ENCODE measurements around the gene PPFIA1. TPM values are rescaled to one million over a fixed set of nuclear protein-coding genes. Genes with fewer than 3 reads are reported as not detected.

PPFIA1 gene
- total RNA-seq, result 26.8 and 39.7 TPM in 2 replicates

GRCh38 chr11:70270104-70270876, at the start of gene PPFIA1:
Gene PPFIA1, plus strand, starts transcription at chr11:70270690. Its CDS starts 1,483 bp downstream, at chr11:70272173.

DNA sequence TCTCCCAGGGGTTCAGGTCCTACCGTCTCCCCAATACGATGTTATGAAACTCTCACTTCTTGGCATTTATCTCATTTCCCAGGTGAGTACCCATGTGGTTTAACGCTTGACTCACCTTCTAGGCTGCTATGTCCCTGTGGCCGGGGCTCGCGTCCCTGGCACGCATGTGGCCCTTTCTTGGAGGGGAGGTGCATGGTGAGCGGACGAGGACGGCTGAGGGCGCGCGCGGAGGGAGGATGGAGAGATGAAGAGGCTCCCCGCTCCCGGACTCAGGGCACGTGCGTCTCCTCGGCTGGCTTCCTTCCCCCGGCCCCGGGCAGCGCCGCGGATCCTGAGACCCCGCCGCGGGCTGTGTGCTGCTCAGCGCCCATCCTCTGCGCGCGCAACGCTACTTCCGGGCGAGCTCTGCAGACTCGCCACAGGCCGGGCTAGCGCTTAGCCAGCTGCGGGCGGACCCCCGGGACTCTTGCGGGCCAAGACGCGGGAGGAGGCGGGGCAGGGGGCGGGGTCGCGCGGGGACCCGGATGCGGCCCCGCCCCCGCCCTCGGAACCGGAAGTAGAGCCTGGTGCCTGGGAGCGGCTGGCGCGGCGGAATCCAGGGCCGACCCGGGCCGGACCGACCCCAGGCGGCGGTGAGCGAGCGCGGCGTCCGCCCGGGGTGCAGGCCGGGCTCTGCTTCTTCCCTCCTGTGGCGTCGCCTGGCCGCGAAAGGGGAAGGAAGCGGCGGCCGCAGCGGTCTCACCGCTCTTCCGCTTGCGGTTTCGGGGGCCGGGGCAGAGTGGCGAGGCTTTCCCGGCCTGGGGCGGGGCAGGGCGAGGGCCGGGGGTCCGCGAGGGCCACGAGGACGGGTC, 127.7 kb downstream of the PPFIA1 start, which contains the start of gene CTTN:
Gene CTTN, plus strand, starts transcription at position 547 of the 851 bp plus-strand sequence. CDS start 8,769 bp downstream, outside the sequence.

Other genes starting within 250 kb of the PPFIA1 start
- gene ANO1, start 192.4 kb upstream of the PPFIA1 start, total RNA-seq, result 0.09 and 0.47 TPM in 2 replicates
- gene FADD, start 67.4 kb upstream of the PPFIA1 start, total RNA-seq, result 54.2 and 55.0 TPM in 2 replicates
- 290 and 362 TPM in 2 replicates for gene CTTN, start 127.8 kb downstream of the PPFIA1 start, total RNA-seq